ENCODE results near the gene P2RY12.
A peak's percentile ranks its signal among the peaks of the same experiment; 100 is the strongest.

P2RY12 gene

GRCh38 chr3:151305060-151305774, 79.3 kb downstream of the P2RY12 start:
- DNase-seq, result peak; percentile 99

- DNase-seq, result no peak
Measured at GRCh38 chr3:151303751-151304150, 80.8 kb downstream of the P2RY12 start.

GRCh38 chr3:151301787-151302186, 82.8 kb downstream of the P2RY12 start:
- DNase-seq, result peak; percentile 84

- no peak for DNase-seq
Measured at GRCh38 chr3:151300539-151300938, 84.0 kb downstream of the P2RY12 start.

- no peak for DNase-seq
Measured at GRCh38 chr3:151299006-151299405, 85.5 kb downstream of the P2RY12 start.

- no peak for DNase-seq
Measured at GRCh38 chr3:151297429-151297828, 87.1 kb downstream of the P2RY12 start.

GRCh38 chr3:151296226-151296625, 88.3 kb downstream of the P2RY12 start:
- DNase-seq, result no peak

- no peak for DNase-seq
Measured at GRCh38 chr3:151293127-151293526, 91.4 kb downstream of the P2RY12 start.

- DNase-seq, result peak; percentile 41
Measured at GRCh38 chr3:151290673-151291072, 93.9 kb downstream of the P2RY12 start.

GRCh38 chr3:151289445-151289844, 95.1 kb downstream of the P2RY12 start:
- DNase-seq, result no peak

Measured in fibroblast of skin of right quadriceps (primary cell).